ENCODE data around the gene NDUFS6.

- no peak for TF ChIP-seq TEAD4 (IDR thresholded peaks at IDR 0.05)
- no peak for TF ChIP-seq RAD21 (IDR thresholded peaks at IDR 0.05; ENCODE audit: low read depth)
- TF ChIP-seq CEBPB (IDR thresholded peaks at IDR 0.05), result no peak
Observed at GRCh38 chr5:1834721-1835429, 33.7 kb downstream of the NDUFS6 start.

Measured in Ishikawa (cell line).